Prostate gland (tissue), 2 donors: ENCODE measurements around the gene BDH1.

Source experiments
- POLR2A ChIP-seq: fragments of 450-650 bp; IDR thresholded peaks from one replicate; pipeline ENCODE4 v1.6.1; 2016; ENCODE audit warnings: antibody characterized with exemption, mild to moderate bottlenecking
- TF ChIP-seq, protein P1 (sequence below), 4 experiments: fragments of 200-600 bp in 2 of 4; fragments of 450-650 bp in 2 of 4; sonication (generic) in 2 of 4; IDR thresholded peaks; 1 replicate in 3 of 4; 2 replicates in 1 of 4; pipeline ENCODE4 v1.5.1; 2016 to 2019; ENCODE audit warnings: antibody characterized with exemption in 4 of 4, mild to moderate bottlenecking in 2 of 4, moderate library complexity in 2 of 4

DNA sequence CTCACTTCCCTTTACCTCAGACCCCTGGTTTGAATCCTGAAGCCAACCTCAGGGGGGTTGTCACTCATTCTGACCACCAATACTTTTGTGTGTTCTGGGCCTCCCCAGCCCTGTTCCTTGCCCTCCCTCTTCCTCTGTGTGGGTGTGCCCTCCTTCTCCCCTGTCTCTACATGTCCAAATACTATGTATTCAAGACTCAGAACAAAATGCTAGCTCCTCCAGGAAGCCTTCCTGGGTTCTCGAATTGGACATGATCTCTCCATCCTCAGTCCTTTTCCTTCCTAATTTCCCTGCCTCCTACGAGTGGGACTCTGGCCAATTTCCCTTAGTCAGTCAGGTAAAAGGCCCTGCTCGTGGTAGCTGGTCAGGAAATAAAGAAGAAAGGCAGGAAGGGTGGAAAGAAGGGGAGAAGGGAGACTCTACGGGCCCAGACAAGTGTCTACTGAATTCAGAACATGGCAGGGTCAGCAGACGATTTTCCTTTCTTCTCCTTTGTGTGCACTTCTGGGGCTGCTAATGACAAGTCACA, 79.7 kb downstream of the BDH1 start:
- TF ChIP-seq POLR2A: no peak
- TF ChIP-seq, protein P1, sequence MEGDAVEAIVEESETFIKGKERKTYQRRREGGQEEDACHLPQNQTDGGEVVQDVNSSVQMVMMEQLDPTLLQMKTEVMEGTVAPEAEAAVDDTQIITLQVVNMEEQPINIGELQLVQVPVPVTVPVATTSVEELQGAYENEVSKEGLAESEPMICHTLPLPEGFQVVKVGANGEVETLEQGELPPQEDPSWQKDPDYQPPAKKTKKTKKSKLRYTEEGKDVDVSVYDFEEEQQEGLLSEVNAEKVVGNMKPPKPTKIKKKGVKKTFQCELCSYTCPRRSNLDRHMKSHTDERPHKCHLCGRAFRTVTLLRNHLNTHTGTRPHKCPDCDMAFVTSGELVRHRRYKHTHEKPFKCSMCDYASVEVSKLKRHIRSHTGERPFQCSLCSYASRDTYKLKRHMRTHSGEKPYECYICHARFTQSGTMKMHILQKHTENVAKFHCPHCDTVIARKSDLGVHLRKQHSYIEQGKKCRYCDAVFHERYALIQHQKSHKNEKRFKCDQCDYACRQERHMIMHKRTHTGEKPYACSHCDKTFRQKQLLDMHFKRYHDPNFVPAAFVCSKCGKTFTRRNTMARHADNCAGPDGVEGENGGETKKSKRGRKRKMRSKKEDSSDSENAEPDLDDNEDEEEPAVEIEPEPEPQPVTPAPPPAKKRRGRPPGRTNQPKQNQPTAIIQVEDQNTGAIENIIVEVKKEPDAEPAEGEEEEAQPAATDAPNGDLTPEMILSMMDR (IDR thresholded peaks at IDR 0.05): no peak
